ENCODE data around the gene SEC16A.
"Not testable (repeated sequence)": the region's sequence is repeated elsewhere in the genome, so short reads cannot be mapped to it uniquely, and the experiment has no call there.

DNA sequence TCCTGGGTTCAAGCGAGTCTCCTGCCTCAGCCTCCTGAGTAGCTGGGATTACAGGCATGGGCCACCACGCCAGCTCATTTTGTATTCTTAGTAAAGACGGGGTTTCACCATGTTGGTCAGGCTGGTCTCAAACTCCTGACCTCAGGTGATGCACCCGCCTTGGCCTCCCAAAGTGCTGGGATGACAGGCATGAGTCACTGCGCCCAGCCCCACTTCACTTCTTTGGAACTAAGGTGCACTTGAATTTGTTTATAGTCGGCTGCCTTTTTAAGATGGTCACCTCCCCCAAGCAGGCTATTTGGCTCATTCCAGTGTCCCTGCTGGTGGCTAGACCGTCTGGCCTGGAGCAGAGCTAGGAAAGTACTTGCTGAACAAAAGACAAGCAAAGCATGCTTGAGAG is 57.5 kb downstream of the SEC16A start:
- TF ChIP-seq, protein P1, sequence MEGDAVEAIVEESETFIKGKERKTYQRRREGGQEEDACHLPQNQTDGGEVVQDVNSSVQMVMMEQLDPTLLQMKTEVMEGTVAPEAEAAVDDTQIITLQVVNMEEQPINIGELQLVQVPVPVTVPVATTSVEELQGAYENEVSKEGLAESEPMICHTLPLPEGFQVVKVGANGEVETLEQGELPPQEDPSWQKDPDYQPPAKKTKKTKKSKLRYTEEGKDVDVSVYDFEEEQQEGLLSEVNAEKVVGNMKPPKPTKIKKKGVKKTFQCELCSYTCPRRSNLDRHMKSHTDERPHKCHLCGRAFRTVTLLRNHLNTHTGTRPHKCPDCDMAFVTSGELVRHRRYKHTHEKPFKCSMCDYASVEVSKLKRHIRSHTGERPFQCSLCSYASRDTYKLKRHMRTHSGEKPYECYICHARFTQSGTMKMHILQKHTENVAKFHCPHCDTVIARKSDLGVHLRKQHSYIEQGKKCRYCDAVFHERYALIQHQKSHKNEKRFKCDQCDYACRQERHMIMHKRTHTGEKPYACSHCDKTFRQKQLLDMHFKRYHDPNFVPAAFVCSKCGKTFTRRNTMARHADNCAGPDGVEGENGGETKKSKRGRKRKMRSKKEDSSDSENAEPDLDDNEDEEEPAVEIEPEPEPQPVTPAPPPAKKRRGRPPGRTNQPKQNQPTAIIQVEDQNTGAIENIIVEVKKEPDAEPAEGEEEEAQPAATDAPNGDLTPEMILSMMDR (conservative IDR thresholded peaks at IDR 0.05; ENCODE audit: low read length): not testable (repeated sequence)
- TF ChIP-seq EZH2phosphoT487 (IDR thresholded peaks at IDR 0.05; ENCODE audit: borderline replicate concordance, low read depth, low read length): not testable (repeated sequence)

All from OCI-LY7 (cell line).